GM18511 (cell line): ENCODE measurements around the gene GRID2.

ENCODE experiments used
- ATAC-seq: cut with Tn5 transposase; IDR thresholded peaks from one replicate; pipeline ENCODE4 v1.9.1; 2021; ENCODE audit warnings: mild to moderate bottlenecking, moderate library complexity; ENCODE audit not compliant: unreplicated experiment

The GRID2 gene

GRCh38 chr4:93061826-93062225 is 758.1 kb downstream of the GRID2 start:
- ATAC-seq: no peak

DNA sequence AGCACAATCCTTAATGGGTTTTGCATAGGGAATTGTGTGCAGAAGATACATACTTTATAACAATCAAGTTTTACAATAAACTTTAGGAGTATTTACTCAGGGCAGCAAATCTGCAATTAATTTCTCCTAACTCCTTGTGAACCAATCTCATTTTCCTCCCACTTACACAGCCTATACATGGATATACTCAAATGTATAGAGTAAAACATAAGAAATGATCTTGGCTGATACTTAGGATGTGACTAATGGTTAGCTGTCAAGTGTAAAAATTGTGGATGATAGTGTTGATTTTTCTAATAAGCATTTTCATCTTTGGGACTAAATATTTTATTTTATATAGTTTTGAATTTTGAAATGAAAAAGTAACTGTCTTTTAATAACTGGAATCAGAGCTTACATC is 759.6 kb downstream of the GRID2 start:
- ATAC-seq: no peak

DNA sequence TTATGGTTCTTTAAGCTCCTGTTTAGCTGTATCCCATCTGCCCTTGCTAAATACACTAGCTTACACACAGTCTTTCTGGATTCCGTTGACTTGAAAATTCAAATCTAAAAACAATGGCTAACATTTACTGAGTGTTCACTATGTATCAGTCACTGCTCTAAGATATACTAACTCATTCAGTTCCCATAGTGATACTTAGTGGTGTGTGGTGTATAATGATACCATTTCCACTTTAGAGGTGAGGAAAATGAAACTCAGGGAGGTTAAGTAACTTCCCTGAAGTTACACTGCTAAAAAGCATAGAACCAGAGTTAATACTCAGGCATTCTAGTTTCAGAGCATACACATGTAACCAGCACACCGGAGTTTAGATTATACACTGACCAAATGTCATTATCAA is 762.0 kb downstream of the GRID2 start:
- no peak for ATAC-seq

DNA sequence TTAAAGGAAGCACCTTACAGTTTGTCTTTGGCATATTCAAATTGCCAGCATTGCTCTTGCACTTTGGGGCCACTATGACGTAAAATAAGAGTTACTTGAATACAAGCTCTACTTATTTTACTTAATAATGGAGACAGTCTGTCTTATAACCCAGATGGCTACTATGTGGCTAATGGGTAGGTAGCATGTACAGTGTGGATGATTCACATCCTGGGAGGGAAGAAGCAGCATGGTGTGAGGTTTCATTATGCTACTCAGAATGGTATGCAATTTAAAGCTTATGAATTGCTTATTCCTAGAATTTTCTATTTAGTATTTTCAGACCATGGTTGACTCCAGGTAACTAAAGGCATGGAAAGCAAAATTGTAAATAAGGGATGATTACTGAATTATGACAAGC is 763.0 kb downstream of the GRID2 start:
- no peak for ATAC-seq

DNA sequence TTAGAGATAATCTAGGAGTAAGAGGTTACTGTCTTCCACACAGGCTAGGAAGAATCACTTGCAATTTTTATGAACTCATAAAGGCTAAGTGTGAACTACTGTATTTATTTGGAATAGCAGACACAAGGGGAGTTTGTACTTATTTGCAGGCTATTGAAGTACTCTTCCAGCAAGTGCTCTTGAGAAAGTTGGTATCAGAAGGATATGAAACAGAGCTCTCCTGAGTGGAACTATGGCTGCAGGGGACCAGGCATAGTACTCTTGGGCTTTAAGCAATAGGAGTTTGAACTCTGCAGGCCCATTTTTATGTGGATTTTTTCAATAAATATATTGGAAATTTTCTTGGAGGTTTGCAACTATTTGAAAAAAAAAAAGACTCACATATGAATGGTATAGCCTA is 768.5 kb downstream of the GRID2 start:
- ATAC-seq: no peak

GRCh38 chr4:93080316-93080715 is 776.5 kb downstream of the GRID2 start:
- no peak for ATAC-seq

DNA sequence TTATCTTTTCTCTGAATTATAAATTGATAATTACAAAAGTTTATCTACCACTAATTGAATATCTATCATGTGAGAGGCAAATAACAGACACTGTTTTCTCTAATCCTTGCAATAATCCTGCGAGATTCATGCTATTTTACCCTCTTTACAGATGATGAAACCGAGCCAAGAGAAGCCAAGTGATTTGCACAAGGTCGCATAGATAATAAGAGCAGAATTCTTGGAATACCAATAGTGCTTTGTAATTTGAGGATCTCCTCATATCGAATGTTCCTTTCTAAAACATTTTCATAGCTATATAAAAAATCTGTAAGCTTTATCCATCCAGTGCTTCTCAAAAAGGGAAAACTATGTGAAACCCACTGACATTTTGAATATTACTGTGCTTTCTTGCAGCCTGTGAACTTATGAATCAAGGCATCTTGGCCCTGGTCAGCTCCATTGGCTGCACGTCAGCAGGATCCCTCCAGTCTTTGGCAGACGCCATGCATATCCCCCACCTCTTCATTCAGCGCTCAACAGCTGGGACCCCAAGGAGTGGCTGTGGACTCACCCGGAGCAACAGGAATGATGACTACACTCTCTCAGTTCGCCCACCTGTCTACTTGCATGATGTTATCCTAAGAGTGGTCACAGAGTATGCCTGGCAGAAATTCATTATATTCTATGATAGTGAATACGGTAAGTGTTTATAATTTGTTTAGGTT is 781.0 kb downstream of the GRID2 start:
- ATAC-seq: no peak

- no peak for ATAC-seq
Observed at GRCh38 chr4:93086356-93086755, 782.6 kb downstream of the GRID2 start.

DNA sequence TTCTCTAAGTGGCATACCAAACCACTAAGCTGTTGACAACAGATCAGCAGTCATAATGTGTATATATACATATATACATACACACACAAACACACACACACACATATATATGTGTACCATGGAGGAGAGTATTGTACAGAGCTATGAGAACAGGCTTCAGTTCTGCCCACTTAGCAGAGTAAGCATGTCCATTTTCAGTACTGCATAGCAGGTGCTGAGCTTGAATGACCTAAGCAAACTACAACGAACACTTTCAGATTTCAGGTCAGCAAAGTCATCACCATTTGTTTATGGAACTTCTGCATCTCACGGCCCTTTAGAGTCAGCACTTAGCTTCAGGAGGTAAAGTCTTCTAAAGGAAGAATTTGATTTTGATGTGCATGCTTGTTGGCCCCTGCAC is 789.0 kb downstream of the GRID2 start:
- no peak for ATAC-seq

DNA sequence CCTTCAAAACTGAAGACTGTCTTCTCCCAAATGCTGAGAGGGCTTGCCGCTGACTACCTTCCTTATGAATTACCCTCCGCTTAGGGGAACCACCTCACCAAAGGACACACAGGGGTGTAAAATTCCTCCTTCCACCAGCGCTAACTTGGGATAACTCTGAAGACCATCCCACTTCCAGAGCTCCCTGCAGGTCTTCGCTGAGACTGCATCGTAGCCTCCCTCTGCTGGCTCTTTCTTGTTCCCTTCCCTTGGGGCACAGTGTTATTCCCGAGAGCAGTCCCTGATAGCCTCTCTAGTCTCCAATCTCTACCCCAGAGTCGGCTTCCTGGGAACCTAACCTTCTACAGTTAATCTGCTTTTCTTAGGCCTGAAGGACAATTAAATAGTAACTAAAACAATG is 799.3 kb downstream of the GRID2 start:
- ATAC-seq: no peak

DNA sequence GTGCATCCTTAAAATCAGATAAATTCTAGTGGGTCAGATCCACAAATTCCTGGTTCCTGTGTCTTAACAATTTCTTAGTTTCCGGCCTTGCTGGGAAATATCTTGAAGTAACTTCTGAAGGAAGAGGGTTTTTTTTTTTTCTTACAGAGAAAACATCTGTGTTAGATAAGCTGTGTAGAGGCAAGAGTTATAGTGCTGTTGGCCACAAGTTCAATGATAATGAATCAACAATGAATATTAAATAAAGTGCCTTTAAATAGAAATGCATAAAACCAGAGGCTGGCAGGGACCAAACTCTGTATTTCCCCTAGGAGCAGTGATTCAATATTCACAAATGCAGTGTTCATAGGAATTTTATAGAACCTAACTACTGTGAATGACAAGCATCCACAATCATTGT is 812.9 kb downstream of the GRID2 start:
- ATAC-seq: no peak

DNA sequence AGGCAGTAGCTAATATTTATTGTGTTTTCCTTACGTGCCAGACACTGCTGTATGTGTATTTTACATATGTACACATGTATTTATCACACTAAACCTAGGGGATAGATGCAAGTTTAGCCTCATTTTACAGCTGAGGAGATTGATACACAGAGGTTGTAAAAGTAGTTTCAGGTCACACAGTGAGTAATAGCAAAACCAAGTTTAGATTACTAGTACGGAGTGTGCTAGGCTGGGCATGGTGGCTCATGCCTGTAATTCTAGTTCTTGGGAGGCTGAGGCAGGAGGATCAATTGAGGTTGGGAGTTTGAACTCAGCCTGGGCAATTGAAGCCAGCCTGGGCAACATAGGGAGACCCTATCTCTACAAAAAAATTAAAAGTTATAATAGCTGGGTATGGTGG is 823.7 kb downstream of the GRID2 start:
- no peak for ATAC-seq

- no peak for ATAC-seq
Observed at GRCh38 chr4:93132631-93133030, 828.9 kb downstream of the GRID2 start.

GRCh38 chr4:93139118-93139517 is 835.4 kb downstream of the GRID2 start:
- no peak for ATAC-seq

GRCh38 chr4:93143902-93144301 is 840.1 kb downstream of the GRID2 start:
- ATAC-seq: no peak

DNA sequence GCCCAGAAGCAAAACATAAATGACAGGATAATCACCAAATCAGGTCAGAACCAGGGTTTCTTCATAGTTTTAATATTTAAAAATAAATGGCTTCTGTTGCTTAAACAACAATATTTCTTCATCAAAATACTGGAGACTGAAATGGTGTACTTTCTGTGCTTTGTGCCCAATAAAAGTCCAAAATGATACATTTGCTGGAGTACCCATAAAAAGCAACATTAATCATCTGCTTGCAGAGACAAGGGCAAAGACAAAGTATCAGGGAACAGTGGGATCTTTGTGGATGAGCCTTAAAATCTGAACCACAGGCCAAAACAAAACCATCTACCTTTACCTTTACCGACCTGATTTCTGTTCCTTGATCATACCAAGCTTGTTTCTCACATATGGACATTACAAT is 840.9 kb downstream of the GRID2 start:
- no peak for ATAC-seq

- no peak for ATAC-seq
Observed at GRCh38 chr4:93147524-93148212, 843.9 kb downstream of the GRID2 start.

DNA sequence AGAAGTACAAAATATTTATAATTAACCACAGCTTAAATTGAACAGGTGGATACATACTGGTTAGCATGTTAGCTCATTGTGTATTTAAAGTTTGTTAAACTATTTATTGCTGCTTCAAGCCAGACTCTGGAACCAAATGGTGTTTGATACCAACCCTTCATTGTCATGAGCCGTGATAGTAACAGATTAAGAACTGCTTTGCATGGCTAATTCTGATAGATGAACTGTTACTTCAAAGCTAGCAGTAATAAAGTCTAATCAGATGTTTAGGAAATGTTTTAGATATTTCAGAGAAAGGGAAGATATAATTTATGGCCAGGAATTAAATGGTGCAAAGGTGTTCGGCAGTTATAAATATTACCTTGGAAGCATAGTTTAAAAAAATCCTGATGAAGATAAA is 848.7 kb downstream of the GRID2 start:
- no peak for ATAC-seq

DNA sequence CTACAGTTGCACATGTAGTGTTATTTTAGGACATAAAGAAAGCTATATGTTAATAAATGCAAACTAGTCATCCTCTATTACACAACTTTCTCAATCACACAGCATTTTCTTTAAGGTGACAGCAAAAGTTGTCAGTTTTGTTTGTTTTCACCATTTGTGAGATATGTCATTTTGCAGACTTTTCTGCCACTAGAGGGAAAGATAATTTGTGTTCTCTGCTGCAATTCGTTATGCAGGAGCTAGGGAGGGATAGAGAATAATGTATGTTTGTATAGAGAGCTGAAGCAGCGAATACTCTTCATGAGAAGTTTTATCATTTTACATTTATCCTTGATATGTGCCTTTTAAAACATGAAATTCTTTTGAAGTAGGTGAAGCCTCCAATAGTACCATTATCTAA is 854.2 kb downstream of the GRID2 start:
- no peak for ATAC-seq

GRCh38 chr4:93168053-93168452 is 864.3 kb downstream of the GRID2 start:
- ATAC-seq: no peak

DNA sequence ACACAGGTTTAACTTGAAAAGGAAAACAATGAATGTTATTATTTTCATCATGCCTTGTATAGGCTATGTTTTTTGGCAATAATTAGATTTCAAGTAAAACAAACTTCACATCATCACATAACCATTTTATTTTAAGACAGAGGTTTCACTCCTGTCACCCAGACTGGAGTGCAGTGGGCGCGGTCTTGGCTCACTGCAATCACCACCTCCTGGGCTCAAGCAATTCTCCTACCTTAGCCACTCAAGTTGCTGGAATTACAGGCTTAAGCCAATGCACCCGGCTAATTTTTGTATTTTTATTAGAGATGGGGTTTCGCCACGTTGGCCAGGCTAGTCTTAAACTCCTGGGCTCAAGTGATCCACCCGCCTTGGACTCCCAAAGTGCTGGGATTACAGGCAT is 866.2 kb downstream of the GRID2 start:
- ATAC-seq: no peak

DNA sequence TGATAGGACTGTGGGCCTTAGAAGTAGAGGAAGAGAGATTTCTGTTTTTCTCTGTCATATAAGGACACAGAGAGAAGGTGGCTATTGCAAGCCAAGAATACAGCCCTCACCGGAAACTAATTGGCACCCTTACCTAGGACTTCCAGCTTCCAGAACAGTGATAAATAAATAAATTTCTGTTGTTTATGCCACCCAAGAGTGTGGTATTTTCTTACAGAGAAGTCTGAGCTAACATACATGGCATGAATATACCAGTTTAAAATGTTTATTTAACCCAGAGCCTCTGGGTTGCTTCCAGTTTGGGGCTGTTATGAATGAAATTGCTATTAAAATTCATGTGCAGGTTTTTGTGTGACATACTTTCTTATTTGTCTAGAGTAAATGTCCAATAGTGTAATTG is 870.8 kb downstream of the GRID2 start:
- no peak for ATAC-seq

GRCh38 chr4:93178279-93178678 is 874.5 kb downstream of the GRID2 start:
- ATAC-seq: no peak
